Esophagus muscularis mucosa (tissue), 4 donors: ENCODE results near the gene NMUR2.

Experiments used
- EP300 ChIP-seq: sonication (generic); formaldehyde crosslinking; IDR thresholded peaks from one replicate; pipeline ENCODE4 v1.6.1; 2017; ENCODE audit warnings: antibody characterized with exemption
- POLR2A ChIP-seq: fragments of 450-650 bp; IDR thresholded peaks from one replicate; pipeline ENCODE4 v1.6.1; 2017; ENCODE audit warnings: antibody characterized with exemption, moderate library complexity, mild to moderate bottlenecking, low read depth
- POLR2AphosphoS5 ChIP-seq, 2 donors: sonication (generic); formaldehyde crosslinking; IDR thresholded peaks; one replicate each; pipeline ENCODE4 v1.6.1; 2017; ENCODE audit warnings: antibody characterized with exemption in 2 of 2
- TF ChIP-seq, protein P1 (sequence below), 3 experiments: fragments of 200-600 bp in 2 of 3; fragments of 450-650 bp in 1 of 3; sonication (generic) in 2 of 3; IDR thresholded peaks; one replicate each; pipeline ENCODE4 v1.5.1; 2017 to 2019; ENCODE audit warnings: antibody characterized with exemption in 3 of 3, mild to moderate bottlenecking in 2 of 3, moderate library complexity in 1 of 3

DNA sequence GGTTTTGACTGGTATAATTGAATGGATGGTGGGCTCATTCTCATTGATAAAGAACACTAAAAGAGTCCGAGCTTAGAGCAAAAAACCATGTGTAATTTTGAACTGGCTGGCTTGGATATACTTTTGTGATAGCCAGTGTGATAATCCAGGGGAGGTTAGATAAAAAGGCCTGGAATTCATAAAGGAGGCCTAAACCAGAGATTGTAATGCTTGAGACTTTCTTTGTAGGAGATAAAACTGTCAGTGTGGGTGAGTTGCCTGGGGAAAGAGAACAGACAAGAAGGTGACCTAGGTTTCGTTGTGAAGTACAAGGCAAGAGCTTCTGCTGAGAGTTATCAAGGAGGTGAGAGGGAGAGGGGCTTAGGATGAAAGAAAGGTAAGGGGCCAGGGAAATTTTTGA is 17.0 kb upstream of the NMUR2 start:
- TF ChIP-seq, protein P1, sequence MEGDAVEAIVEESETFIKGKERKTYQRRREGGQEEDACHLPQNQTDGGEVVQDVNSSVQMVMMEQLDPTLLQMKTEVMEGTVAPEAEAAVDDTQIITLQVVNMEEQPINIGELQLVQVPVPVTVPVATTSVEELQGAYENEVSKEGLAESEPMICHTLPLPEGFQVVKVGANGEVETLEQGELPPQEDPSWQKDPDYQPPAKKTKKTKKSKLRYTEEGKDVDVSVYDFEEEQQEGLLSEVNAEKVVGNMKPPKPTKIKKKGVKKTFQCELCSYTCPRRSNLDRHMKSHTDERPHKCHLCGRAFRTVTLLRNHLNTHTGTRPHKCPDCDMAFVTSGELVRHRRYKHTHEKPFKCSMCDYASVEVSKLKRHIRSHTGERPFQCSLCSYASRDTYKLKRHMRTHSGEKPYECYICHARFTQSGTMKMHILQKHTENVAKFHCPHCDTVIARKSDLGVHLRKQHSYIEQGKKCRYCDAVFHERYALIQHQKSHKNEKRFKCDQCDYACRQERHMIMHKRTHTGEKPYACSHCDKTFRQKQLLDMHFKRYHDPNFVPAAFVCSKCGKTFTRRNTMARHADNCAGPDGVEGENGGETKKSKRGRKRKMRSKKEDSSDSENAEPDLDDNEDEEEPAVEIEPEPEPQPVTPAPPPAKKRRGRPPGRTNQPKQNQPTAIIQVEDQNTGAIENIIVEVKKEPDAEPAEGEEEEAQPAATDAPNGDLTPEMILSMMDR (IDR thresholded peaks at IDR 0.05), result no peak
- TF ChIP-seq POLR2A (no peak), EP300 (no peak), POLR2AphosphoS5 (IDR thresholded peaks at IDR 0.05) (no peak)
